ENCODE measurements around the gene ACSL1.

GRCh38 chr4:184756399-184756798 lies 69.4 kb downstream of the ACSL1 start:
- TF ChIP-seq CTCF (IDR thresholded peaks at IDR 0.05) (no peak), EZH2 (IDR thresholded peaks at IDR 0.05) (no peak)
